Raji (cell line): ENCODE measurements around the gene DPF3.

ENCODE experiments used
- POLR2A ChIP-seq: IDR thresholded peaks from 2 replicates; pipeline ENCODE4 v1.6.1; 2011; ENCODE audit warnings: low read depth, low read length, control low read depth; ENCODE audit not compliant: insufficient read depth

Gene DPF3

GRCh38 chr14:72891666-72892102 lies 2.2 kb downstream of the DPF3 start:
- no peak for TF ChIP-seq POLR2A

- TF ChIP-seq POLR2A, result no peak
Measured at GRCh38 chr14:72889366-72889765, 4.5 kb downstream of the DPF3 start.

- no peak for TF ChIP-seq POLR2A
Measured at GRCh38 chr14:72888636-72889201, 5.2 kb downstream of the DPF3 start.

- no peak for TF ChIP-seq POLR2A
Measured at GRCh38 chr14:72888192-72888591, 5.7 kb downstream of the DPF3 start.

GRCh38 chr14:72887514-72887913 lies 6.4 kb downstream of the DPF3 start:
- TF ChIP-seq POLR2A, result no peak

- no peak for TF ChIP-seq POLR2A
Measured at GRCh38 chr14:72884386-72884785, 9.5 kb downstream of the DPF3 start.

GRCh38 chr14:72883961-72884360 lies 9.9 kb downstream of the DPF3 start:
- no peak for TF ChIP-seq POLR2A

GRCh38 chr14:72883109-72883508 lies 10.8 kb downstream of the DPF3 start:
- TF ChIP-seq POLR2A, result no peak

- TF ChIP-seq POLR2A, result no peak
Measured at GRCh38 chr14:72882463-72882862, 11.4 kb downstream of the DPF3 start.

- TF ChIP-seq POLR2A, result no peak
Measured at GRCh38 chr14:72882047-72882446, 11.9 kb downstream of the DPF3 start.

- TF ChIP-seq POLR2A, result no peak
Measured at GRCh38 chr14:72881543-72881942, 12.4 kb downstream of the DPF3 start.

- no peak for TF ChIP-seq POLR2A
Measured at GRCh38 chr14:72880820-72881219, 13.1 kb downstream of the DPF3 start.

- no peak for TF ChIP-seq POLR2A
Measured at GRCh38 chr14:72880164-72880563, 13.7 kb downstream of the DPF3 start.

GRCh38 chr14:72879431-72879830 lies 14.5 kb downstream of the DPF3 start:
- TF ChIP-seq POLR2A, result no peak

GRCh38 chr14:72878746-72879145 lies 15.2 kb downstream of the DPF3 start:
- no peak for TF ChIP-seq POLR2A

GRCh38 chr14:72876710-72877063 lies 17.2 kb downstream of the DPF3 start:
- TF ChIP-seq POLR2A, result no peak

GRCh38 chr14:72876005-72876709 lies 17.7 kb downstream of the DPF3 start:
- no peak for TF ChIP-seq POLR2A
